K562 (cell line): ENCODE data around the gene GRIN1.

ENCODE experiments used
- HMG20A ChIP-seq: fragments of 450-650 bp; formaldehyde crosslinking; conservative IDR thresholded peaks from 2 replicates; pipeline ENCODE4 v1.4.0; 2020; ENCODE audit warnings: mild to moderate bottlenecking, mixed read lengths
- MIER1 ChIP-seq: fragments of 450-650 bp; IDR thresholded peaks from 2 replicates; pipeline ENCODE4 v1.6.1; 2016; ENCODE audit warnings: antibody characterized with exemption, mild to moderate bottlenecking, low read depth
- NFXL1 ChIP-seq: fragments of 450-650 bp; formaldehyde crosslinking; IDR thresholded peaks from 2 replicates; pipeline ENCODE4 v1.4.0; 2021; ENCODE audit warnings: mild to moderate bottlenecking
- POLR2A ChIP-seq: fragments of 450-650 bp; conservative IDR thresholded peaks from 2 replicates; pipeline ENCODE4 v1.6.1; 2016
- POLR2AphosphoS2 ChIP-seq: IDR thresholded peaks from 2 replicates; pipeline ENCODE4 v1.6.1; 2012; ENCODE audit warnings: low read length, improper control_type of control experiment
- STAT5A ChIP-seq: IDR thresholded peaks from 2 replicates; pipeline ENCODE4 v1.6.1; 2012; ENCODE audit warnings: low read length, inconsistent platforms, borderline replicate concordance
- STAT5B ChIP-seq: fragments of 250-450 bp; sonication (Bioruptor Pico); IDR thresholded peaks from 2 replicates; pipeline ENCODE4 v1.8.0; 2021; ENCODE audit warnings: mild to moderate bottlenecking, inconsistent platforms
- TRIM28 ChIP-seq: fragments of 450-650 bp; IDR thresholded peaks from 2 replicates; pipeline ENCODE4 v1.6.1; 2017
- YBX1 ChIP-seq: fragments of 450-650 bp; IDR thresholded peaks from 2 replicates; pipeline ENCODE4 v1.7.1; 2016; ENCODE audit warnings: mild to moderate bottlenecking
- ZNF830 ChIP-seq: fragments of 250-450 bp; sonication (Bioruptor Pico); IDR thresholded peaks from 2 replicates; pipeline ENCODE4 v1.5.0; 2021; ENCODE audit warnings: mild to moderate bottlenecking
- TF ChIP-seq, protein P1 (sequence below): fragments of 450-650 bp; IDR thresholded peaks from 2 replicates; pipeline ENCODE4 v1.6.1; 2016; ENCODE audit warnings: low read depth

DNA sequence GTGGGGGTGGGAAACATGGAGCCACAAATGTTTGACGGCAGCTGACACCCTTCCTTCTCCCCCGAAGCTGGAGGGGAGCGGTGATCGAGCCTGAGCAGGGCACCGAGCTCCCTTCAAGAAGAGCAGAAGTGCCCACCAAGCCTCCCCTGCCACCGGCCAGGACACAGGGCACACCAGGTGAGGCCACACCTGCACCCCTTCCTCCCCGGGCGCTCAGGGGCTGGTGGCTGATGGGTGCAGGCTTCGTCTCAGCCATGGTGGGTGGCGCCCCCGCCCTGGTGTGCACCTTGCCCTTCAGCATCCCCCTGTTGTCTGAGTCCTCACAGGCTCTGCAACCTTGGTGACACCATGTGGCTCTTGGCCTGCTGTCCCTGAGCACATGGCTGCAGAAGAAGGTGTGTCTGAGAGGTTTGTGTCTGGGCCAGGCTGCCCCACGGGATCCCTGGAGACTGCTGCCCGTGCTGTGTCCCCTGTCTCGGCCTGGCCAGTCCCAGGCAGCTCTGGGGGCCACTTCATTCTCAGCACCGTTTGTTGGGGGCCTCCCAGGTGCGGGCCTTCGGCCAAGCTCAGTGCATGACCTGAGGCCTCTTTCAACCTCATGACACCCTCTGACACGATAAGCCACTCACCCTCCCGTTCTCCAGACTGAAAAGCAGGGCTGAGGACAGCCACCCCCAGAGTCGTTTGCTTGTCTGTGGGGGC lies 41.0 kb upstream of the GRIN1 start:
- TF ChIP-seq STAT5A (no peak), POLR2A (no peak), NFXL1 (CRISPR knock-in tag) (no peak), POLR2AphosphoS2 (no peak), MIER1 (no peak), ZNF830 (no peak), STAT5B (CRISPR knock-in tag) (no peak), TRIM28 (no peak), YBX1 (no peak), HMG20A (no peak)
- TF ChIP-seq, protein P1, sequence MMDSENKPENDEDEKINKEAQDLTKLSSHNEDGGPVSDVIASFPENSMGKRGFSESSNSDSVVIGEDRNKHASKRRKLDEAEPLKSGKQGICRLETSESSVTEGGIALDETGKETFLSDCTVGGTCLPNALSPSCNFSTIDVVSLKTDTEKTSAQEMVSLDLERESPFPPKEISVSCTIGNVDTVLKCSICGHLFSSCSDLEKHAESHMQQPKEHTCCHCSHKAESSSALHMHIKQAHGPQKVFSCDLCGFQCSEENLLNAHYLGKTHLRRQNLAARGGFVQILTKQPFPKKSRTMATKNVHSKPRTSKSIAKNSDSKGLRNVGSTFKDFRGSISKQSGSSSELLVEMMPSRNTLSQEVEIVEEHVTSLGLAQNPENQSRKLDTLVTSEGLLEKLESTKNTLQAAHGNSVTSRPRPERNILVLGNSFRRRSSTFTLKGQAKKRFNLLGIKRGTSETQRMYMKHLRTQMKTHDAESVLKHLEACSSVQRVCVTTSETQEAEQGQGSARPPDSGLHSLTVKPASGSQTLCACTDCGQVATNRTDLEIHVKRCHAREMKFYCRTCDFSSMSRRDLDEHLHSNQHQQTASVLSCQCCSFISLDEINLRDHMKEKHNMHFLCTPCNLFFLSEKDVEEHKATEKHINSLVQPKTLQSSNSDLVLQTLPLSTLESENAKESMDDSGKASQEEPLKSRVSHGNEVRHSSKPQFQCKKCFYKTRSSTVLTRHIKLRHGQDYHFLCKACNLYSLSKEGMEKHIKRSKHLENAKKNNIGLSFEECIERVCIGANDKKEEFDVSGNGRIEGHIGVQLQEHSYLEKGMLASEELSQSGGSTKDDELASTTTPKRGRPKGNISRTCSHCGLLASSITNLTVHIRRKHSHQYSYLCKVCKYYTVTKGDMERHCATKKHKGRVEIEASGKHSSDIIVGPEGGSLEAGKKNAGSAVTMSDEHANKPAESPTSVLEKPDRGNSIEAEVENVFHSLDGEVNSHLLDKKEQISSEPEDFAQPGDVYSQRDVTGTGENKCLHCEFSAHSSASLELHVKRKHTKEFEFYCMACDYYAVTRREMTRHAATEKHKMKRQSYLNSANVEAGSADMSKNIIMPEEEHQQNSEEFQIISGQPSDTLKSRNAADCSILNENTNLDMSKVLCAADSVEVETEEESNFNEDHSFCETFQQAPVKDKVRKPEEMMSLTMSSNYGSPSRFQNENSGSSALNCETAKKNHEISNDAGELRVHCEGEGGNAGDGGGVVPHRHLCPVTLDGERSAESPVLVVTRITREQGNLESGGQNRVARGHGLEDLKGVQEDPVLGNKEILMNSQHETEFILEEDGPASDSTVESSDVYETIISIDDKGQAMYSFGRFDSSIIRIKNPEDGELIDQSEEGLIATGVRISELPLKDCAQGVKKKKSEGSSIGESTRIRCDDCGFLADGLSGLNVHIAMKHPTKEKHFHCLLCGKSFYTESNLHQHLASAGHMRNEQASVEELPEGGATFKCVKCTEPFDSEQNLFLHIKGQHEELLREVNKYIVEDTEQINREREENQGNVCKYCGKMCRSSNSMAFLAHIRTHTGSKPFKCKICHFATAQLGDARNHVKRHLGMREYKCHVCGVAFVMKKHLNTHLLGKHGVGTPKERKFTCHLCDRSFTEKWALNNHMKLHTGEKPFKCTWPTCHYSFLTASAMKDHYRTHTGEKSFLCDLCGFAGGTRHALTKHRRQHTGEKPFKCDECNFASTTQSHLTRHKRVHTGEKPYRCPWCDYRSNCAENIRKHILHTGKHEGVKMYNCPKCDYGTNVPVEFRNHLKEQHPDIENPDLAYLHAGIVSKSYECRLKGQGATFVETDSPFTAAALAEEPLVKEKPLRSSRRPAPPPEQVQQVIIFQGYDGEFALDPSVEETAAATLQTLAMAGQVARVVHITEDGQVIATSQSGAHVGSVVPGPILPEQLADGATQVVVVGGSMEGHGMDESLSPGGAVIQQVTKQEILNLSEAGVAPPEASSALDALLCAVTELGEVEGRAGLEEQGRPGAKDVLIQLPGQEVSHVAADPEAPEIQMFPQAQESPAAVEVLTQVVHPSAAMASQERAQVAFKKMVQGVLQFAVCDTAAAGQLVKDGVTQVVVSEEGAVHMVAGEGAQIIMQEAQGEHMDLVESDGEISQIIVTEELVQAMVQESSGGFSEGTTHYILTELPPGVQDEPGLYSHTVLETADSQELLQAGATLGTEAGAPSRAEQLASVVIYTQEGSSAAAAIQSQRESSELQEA = no peak
